Gastrocnemius medialis (tissue), 4 donors: ENCODE results near the gene ERBB3.

Experiments used
- POLR2A ChIP-seq, 2 donors: fragments of 450-650 bp; IDR thresholded peaks; one replicate each; pipeline ENCODE4 v1.6.1; 2017; ENCODE audit warnings: antibody characterized with exemption in 2 of 2, mild to moderate bottlenecking in 2 of 2, moderate library complexity in 2 of 2
- TF ChIP-seq, protein P1 (sequence below), 5 experiments: fragments of 450-650 bp in 3 of 5; fragments of 200-600 bp in 2 of 5; sonication (generic) in 2 of 5; IDR thresholded peaks in 4 of 5; conservative IDR thresholded peaks in 1 of 5; 1 replicate in 4 of 5; 2 replicates in 1 of 5; pipeline ENCODE4 v1.5.1; 2016 to 2019; ENCODE audit warnings: antibody characterized with exemption in 5 of 5, mild to moderate bottlenecking in 3 of 5, moderate library complexity in 3 of 5

DNA sequence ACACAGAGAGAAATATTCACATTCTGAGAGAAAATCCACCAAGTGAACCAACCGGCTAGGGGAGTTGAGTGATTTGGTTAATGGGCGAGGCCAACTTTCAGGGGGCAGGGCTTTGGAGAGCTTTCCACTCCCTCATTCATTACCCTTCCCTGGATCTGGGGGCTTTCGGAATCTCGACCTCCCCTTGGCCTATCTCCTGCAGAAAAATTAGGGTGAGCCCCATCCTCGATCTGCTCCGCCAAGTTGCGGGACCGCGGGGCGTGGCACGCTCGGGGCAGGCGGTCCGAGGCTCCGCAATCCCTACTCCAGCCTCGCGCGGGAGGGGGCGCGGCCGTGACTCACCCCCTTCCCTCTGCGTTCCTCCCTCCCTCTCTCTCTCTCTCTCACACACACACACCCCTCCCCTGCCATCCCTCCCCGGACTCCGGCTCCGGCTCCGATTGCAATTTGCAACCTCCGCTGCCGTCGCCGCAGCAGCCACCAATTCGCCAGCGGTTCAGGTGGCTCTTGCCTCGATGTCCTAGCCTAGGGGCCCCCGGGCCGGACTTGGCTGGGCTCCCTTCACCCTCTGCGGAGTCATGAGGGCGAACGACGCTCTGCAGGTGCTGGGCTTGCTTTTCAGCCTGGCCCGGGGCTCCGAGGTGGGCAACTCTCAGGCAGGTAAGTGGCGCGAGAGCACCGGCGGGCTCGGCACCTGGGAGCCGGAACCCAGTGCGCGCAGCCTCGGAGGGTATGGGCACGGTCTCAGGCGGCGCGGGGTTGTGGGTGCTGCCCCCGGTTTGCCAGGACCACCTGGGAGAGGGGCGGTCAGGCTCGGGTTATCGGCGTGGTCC is at the start of gene ERBB3:
- TF ChIP-seq, protein P1, sequence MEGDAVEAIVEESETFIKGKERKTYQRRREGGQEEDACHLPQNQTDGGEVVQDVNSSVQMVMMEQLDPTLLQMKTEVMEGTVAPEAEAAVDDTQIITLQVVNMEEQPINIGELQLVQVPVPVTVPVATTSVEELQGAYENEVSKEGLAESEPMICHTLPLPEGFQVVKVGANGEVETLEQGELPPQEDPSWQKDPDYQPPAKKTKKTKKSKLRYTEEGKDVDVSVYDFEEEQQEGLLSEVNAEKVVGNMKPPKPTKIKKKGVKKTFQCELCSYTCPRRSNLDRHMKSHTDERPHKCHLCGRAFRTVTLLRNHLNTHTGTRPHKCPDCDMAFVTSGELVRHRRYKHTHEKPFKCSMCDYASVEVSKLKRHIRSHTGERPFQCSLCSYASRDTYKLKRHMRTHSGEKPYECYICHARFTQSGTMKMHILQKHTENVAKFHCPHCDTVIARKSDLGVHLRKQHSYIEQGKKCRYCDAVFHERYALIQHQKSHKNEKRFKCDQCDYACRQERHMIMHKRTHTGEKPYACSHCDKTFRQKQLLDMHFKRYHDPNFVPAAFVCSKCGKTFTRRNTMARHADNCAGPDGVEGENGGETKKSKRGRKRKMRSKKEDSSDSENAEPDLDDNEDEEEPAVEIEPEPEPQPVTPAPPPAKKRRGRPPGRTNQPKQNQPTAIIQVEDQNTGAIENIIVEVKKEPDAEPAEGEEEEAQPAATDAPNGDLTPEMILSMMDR (IDR thresholded peaks at IDR 0.05 in 4 of 5, conservative IDR thresholded peaks at IDR 0.05 in 1 of 5) = no peak
- TF ChIP-seq POLR2A (IDR thresholded peaks at IDR 0.05) = peak in 1 of 2 donors; percentile 18
